Duodenal mucosa (tissue), 2 donors: ENCODE measurements around the gene NPBWR2.
"Not testable (repeated sequence)": the region's sequence is repeated elsewhere in the genome, so short reads cannot be mapped to it uniquely, and the experiment has no call there.

Experiments used
- H3K27ac ChIP-seq: one replicate; pipeline ENCODE4 v1.7.0; 2013; ENCODE audit warnings: low read depth, low read length
- H3K27me3 ChIP-seq, 2 donors: one replicate each; pipeline ENCODE4 v1.7.0; 2013; ENCODE audit warnings: low read length in 2 of 2, control low read depth in 1 of 2; ENCODE audit not compliant: insufficient read depth in 2 of 2, control insufficient read depth in 1 of 2
- H3K36me3 ChIP-seq, 2 donors: one replicate each; pipeline ENCODE4 v1.7.0; 2013; ENCODE audit warnings: low read length in 2 of 2, control low read depth in 1 of 2; ENCODE audit not compliant: insufficient read depth in 2 of 2, control insufficient read depth in 1 of 2
- H3K4me1 ChIP-seq, 2 donors: one replicate each; pipeline ENCODE4 v1.7.0; 2013; ENCODE audit warnings: low read length in 2 of 2, control low read depth in 1 of 2; ENCODE audit not compliant: insufficient read depth in 2 of 2, control insufficient read depth in 1 of 2
- H3K4me3 ChIP-seq, 2 donors: one replicate each; pipeline ENCODE4 v1.7.0; 2013; ENCODE audit warnings: low read length in 2 of 2, low read depth in 1 of 2
- H3K9ac ChIP-seq, 2 donors: one replicate each; pipeline ENCODE4 v1.7.0; 2013; ENCODE audit warnings: low read length in 2 of 2, low read depth in 1 of 2
- H3K9me3 ChIP-seq, 2 donors: one replicate each; pipeline ENCODE4 v1.7.0; 2013; ENCODE audit warnings: low read length in 2 of 2, control low read depth in 1 of 2; ENCODE audit not compliant: control insufficient read depth in 1 of 2

Gene NPBWR2

DNA sequence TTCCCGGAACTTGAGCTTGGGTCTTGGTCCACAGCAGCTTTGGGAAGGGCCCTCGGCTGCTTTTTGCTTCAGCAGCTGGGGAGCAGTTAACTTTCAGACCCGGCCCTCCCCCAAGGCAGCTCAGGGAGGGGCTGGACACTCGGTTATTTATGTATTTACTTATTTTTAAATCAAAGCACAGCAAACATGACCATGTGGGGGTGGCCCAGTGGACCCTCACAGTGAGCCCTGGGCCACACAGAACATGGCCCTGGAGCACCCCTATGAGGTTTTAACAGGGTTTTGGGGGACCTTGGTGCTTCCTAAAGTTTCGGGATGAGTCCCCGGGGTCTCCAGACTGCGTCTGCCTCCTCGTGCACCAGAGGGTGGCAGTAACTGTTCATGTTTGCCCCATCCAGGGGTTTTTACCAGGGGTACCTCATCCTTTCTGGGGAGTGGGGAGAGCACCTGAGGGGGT is 26.6 kb upstream of the NPBWR2 start:
- H3K27ac ChIP-seq: no peak overlapping the region
- H3K4me3 ChIP-seq: no peak overlapping the region
- no peaks in the 10 kb centered on the region for H3K36me3 ChIP-seq
- no peak overlapping the region for H3K9ac ChIP-seq
- no peaks in the 10 kb centered on the region for H3K4me1 ChIP-seq
- H3K9me3 ChIP-seq: no peaks in the 10 kb centered on the region
- no peaks in the 10 kb centered on the region for H3K27me3 ChIP-seq

- Histone ChIP-seq H3K4me3 (no peak overlapping the region), H3K27me3 (no peaks in the 10 kb centered on the region), H3K9ac (no peak overlapping the region), H3K27ac (no peak overlapping the region), H3K4me1 (no peaks in the 10 kb centered on the region), H3K36me3 (no peaks in the 10 kb centered on the region), H3K9me3 (no peaks in the 10 kb centered on the region)
Observed at GRCh38 chr20:64131406-64131805, 24.0 kb upstream of the NPBWR2 start.

DNA sequence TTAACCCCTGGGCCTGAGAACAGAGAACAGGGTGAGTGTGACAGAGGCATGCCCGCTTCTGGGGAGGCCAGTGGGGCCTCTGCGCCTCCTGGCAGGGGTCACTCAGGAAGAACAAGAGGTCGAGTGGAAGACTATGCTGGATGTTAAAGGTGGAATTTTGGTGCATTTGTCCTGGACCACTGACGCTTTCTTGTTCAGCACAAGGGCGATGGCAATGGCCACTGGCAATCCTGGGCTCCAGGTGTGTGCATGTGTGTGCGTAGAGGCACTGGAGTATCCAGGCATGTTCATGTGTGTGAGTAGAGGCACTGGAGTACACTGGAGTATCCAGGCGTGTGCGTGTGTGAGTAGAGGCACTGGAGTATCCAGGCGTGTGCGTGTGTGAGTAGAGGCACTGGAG is 23.5 kb upstream of the NPBWR2 start:
- no peaks in the 10 kb centered on the region for H3K9me3 ChIP-seq
- H3K4me3 ChIP-seq: no peak overlapping the region
- H3K27me3 ChIP-seq: no peaks in the 10 kb centered on the region
- H3K27ac ChIP-seq: no peak overlapping the region
- no peaks in the 10 kb centered on the region for H3K4me1 ChIP-seq
- no peak overlapping the region for H3K9ac ChIP-seq
- H3K36me3 ChIP-seq: no peaks in the 10 kb centered on the region

GRCh38 chr20:64130271-64130670 is 22.9 kb upstream of the NPBWR2 start:
- H3K27me3 ChIP-seq: no peaks in the 10 kb centered on the region
- no peaks in the 10 kb centered on the region for H3K4me1 ChIP-seq
- no peak overlapping the region for H3K9ac ChIP-seq
- H3K4me3 ChIP-seq: no peak overlapping the region
- H3K27ac ChIP-seq: no peak overlapping the region
- H3K9me3 ChIP-seq: no peaks in the 10 kb centered on the region
- H3K36me3 ChIP-seq: no peaks in the 10 kb centered on the region

DNA sequence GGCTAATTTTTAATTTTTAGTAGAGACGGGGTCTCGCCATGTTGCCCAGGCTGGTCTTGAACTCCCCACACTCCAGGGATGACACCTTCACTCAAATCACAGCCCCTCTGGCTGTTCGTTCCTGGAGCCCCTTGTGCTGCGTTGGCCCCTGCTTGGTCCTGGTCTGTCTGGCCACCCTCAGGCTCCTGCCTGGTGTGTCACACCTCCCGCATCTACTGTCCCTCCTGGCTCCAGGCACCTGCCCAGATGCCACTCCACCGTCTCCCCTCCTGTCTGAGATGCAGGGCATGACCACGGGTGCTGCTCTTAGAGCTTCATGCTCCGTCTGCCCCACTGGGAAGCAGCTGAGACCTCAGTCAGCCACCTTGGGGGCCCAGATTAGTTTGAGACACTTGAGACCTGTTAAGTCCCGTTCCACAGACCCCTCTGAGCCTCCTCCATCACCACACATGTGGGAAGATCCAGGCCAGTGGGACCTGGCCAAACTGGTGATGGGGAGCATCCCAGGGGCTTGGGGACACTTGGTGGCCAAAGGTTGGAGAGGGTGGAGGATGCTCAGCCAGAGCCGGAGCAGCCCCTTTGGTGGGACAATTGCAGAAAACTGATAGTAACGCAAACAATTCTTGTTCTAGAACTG is 21.9 kb upstream of the NPBWR2 start:
- Histone ChIP-seq H3K27ac (no peak overlapping the region), H3K36me3 (no peaks in the 10 kb centered on the region), H3K4me1 (no peaks in the 10 kb centered on the region), H3K4me3 (no peak overlapping the region), H3K27me3 (no peaks in the 10 kb centered on the region), H3K9ac (no peak overlapping the region), H3K9me3 (no peaks in the 10 kb centered on the region)

DNA sequence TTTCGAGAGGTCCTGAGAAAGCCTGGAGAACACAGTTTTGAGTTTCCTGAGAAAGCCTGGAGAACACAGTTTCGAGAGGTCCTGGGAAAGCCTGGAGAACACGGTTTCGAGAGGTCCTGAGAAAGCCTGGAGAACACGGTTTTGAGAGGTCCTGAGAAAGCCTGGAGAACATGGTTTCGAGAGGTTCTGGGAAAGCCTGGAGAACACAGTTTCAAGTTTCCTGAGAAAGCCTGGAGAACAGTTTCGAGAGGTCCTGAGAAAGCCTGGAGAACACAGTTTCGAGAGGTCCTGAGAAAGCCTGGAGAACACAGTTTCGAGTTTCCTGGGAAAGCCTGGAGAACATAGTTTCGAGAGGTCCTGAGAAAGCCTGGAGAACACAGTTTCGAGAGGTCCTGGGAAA is 16.2 kb upstream of the NPBWR2 start:
- H3K4me1 ChIP-seq: not testable (repeated sequence)

GRCh38 chr20:64122927-64123326 is 15.6 kb upstream of the NPBWR2 start:
- H3K27ac ChIP-seq, H3K4me3 ChIP-seq, H3K4me1 ChIP-seq: not testable (repeated sequence)

More for the DNA sequence above, 16.2 kb upstream of the NPBWR2 start:
- H3K27me3 ChIP-seq: peaks cover 0 to 12% of the 10 kb centered on the region in 2 donors
- not testable (repeated sequence) for H3K9ac ChIP-seq, H3K9me3 ChIP-seq, H3K27ac ChIP-seq, H3K4me3 ChIP-seq, H3K36me3 ChIP-seq

GRCh38 chr20:64121586-64121985 is 14.2 kb upstream of the NPBWR2 start:
- H3K4me1 ChIP-seq: peaks cover 3 to 7% of the 10 kb centered on the region in 2 donors
- H3K27me3 ChIP-seq: peaks cover 0 to 12% of the 10 kb centered on the region in 2 donors
- H3K4me3 ChIP-seq: no peak overlapping the region
- H3K9ac ChIP-seq: no peak overlapping the region
- no peaks in the 10 kb centered on the region for H3K36me3 ChIP-seq
- no peaks in the 10 kb centered on the region for H3K9me3 ChIP-seq
- H3K27ac ChIP-seq: no peak overlapping the region

More at GRCh38 chr20:64122927-64123326, 15.6 kb upstream of the NPBWR2 start:
- H3K9ac ChIP-seq, H3K36me3 ChIP-seq, H3K9me3 ChIP-seq: not testable (repeated sequence)
- peaks cover 0 to 12% of the 10 kb centered on the region in 2 donors for H3K27me3 ChIP-seq

DNA sequence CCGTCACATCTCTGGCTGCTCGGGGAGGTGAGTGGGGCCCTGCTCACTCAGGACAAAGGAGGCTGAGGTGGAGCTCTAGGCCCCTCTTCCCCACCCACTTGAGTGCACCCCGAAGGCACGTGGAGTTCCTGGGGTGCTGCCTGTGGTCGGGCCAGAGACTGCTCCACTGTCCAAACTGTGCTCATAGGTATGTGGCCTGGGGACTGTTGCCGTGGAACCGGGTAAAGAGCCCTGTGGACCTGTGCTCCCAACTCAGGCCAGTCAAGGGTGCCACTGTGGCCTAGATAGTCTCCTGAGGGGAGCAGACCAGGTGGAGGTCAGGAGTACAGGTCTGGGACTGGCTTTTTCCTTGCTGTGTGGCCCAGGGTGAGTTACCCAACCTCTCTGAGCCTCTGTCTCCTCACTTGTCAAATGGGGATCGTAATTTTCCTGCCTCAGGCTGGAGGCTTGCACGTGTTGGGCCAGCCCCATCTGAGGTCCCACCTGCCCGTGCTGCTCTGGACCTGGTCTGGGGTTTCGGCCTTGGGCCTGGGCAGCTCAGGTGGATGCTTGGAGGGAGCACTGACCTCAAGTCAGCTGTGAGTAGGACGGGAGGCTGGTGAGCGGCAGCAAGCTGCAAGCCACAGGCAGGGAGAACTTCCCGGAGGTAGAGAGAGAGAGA is 12.4 kb upstream of the NPBWR2 start:
- H3K9ac ChIP-seq: no peak overlapping the region
- no peaks in the 10 kb centered on the region for H3K36me3 ChIP-seq
- no peaks in the 10 kb centered on the region for H3K9me3 ChIP-seq
- no peak overlapping the region for H3K27ac ChIP-seq
- H3K4me1 ChIP-seq: peaks cover 3 to 7% of the 10 kb centered on the region in 2 donors
- peak overlapping the region; percentile 44 to 53 for H3K4me3 ChIP-seq
- peaks cover 0 to 12% of the 10 kb centered on the region in 2 donors for H3K27me3 ChIP-seq

DNA sequence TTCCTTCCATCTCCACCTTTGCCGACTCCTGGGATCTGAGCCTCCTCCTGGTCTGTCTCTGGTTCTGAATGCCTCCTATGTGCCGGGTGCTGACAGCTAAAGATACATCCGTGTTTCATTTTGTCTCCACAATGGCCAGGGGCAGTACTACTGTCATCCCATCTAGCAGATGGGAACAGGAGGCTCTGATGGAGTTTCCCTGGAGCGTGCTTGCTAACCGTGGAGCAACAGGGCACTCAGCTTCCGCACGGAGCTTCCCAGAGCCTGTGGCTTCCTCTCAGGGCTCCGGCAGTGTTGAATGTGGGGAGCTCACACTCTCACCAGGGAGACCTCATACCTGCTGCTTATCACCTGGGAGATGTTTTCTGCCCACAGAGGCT is 11.9 kb upstream of the NPBWR2 start:
- Histone ChIP-seq H3K27me3 (peaks cover 0 to 12% of the 10 kb centered on the region in 2 donors), H3K4me3 (no peak overlapping the region), H3K9ac (no peak overlapping the region), H3K36me3 (no peaks in the 10 kb centered on the region), H3K9me3 (no peaks in the 10 kb centered on the region), H3K27ac (no peak overlapping the region), H3K4me1 (peaks cover 3 to 7% of the 10 kb centered on the region in 2 donors)
